ENCODE data around the gene TRIM66. TPM values are rescaled to one million over a fixed set of nuclear protein-coding genes. Genes with fewer than 3 reads are reported as not detected.
"Not testable (repeated sequence)": the region's sequence is repeated elsewhere in the genome, so short reads cannot be mapped to it uniquely, and the experiment has no call there.

Gene TRIM66
- total RNA-seq, 1 donor from 2014 or later, result 2.4 TPM

DNA sequence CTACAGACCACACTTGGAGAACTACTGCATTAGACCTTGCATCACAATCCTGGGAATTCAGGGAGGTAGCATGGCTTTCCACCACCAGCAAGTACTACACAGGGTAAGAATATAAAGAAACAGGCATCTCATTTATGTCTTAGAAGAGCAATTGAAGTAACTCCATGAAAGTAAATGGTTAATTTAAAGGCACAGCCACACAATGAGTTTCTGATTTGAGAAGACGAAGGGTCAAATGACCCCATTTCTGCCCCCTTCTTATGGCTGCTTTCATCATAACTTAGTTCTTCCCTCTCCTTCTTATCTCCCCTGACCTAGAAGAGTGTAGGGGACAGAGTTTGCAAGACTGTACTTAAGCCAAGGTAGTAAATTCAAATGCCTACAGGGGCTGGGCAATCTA, 6.0 kb downstream of the TRIM66 start:
- DNase-seq, result no peak
- intact Hi-C loops (cut with DNase I), result no loop called here
- no peak for ATAC-seq (ENCODE audit: poor library complexity)

DNA sequence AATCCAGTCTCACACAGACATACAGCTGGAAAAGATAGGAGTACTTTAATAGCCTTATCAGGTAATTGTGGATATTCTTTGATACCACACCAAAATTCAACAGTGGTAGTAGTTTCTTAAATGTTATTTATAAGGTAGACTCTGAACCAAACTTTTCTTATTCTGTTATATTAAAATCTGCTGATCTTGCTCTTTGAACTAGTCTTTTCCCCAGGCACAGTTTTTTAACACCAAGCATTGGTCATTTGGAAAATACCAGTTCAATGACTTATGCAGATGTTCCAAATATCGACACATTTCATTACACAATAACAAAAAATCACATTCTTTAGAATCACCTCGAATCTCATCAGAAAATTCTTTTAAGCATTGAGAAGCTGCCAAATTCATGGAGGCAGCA, 7.6 kb downstream of the TRIM66 start:
- intact Hi-C loops (cut with DNase I), result no loop called here

DNA sequence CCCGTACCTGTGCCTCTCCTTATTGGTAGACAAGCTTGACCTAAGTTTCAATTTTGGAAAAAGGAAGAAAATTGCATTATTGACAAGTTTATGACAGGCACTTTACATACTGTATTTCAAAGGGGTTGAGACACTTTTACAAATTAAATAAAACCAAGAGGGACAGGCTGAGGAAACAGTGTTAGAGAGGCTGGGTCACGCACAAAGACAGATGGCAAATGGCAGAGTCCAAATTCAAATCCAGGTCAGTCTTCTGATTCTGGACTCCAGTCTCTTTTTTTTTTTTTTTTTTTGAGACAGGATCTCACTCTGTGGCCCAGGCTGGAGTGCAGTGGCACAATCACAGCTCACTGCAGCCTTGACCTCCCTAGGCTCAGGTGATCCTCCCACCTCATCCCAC, 10.1 kb downstream of the TRIM66 start:
- ATAC-seq (ENCODE audit: poor library complexity), result no peak
- no peak for DNase-seq
- intact Hi-C loops (cut with DNase I), result no loop called here

More for the DNA sequence above, 7.6 kb downstream of the TRIM66 start:
- no peak for DNase-seq
- ATAC-seq (ENCODE audit: poor library complexity), result no peak

DNA sequence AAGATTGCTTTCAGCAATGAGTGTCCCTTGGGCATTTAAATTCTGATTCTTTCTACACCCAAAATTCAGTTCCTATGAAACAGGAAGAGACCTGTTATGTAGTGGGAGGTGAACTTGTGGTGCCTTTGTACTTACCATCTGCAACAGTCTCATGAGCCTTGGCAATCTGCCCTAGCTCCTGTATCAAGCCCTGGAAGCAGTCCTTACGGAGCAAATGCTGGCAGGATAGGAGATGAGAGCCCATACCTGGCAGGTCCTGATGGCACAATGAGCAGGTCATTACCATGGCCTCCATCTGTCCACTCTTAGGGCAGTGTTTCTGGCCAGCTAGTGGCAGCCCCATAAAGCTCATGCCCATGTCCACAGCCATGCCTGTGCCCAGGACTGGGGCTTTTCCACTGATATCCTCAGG, 10.8 kb downstream of the TRIM66 start:
- peak; percentile 38 for ATAC-seq (ENCODE audit: poor library complexity)
- intact Hi-C loops (cut with DNase I), result no loop called here
- DNase-seq, result no peak

DNA sequence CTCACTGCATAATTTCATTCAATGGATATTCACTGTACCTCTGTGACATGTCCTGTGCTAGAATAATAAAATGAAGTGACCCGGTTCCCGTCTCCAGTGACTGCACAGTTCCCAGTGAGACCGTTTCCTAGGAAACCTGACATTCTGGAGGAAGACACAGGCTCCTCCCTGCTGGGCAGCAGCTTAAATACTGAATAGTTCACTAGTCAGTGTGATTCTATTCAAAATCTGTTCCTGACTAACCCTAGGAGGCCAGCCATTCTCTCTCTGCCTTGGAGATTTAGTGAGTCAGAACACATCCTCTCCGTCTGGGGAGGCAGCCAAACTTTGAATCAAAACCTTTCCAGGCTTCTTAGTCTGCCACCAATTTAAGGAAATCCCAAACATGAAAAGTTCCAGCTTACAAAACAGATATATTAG, 11.3 kb downstream of the TRIM66 start:
- intact Hi-C loops (cut with DNase I), result no loop called here
- ATAC-seq (ENCODE audit: poor library complexity), result peak; percentile 95
- peak; percentile 53 for DNase-seq

DNA sequence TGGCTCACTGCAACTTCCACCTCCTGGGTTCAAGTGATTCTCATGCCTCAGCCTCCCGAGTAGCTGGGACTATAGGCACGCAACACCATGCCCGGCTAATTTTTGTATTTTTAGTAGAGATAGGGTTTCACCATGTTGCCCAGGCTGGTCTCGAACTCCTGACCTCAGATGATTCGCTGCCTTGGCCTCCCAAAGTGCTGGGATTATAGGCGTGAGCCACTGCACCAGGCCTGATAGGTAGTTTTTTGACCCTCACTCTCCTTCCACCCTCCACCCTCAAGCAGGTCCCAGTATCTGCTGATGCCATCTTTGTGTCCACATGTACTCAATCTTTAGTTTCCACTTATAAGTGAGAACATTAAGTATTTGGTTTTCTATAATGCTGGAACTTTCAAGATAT, 12.4 kb downstream of the TRIM66 start:
- intact Hi-C loops (cut with DNase I), result not testable (repeated sequence)

DNA sequence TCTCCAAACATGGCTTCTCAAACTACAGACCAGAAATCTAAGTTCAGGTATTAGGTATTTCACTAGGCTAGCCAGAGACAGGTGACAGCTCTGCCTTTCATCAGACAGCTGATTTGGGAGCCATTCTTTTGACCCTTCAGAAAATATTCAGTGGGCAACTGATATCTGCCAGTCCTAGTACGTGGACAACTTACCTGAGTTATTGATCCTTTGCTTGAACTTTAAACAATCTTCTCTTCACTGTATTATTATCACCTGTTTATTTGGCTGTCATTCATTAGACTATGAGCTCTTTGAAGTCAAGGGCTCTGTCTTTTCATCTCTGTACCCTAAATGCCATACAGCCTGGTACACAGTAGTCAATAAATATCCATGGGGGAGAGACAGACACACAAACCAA, 17.2 kb downstream of the TRIM66 start:
- intact Hi-C loops (cut with DNase I), result no loop called here
- no peak for DNase-seq

More for the DNA sequence above, 12.4 kb downstream of the TRIM66 start:
- ATAC-seq (ENCODE audit: poor library complexity); DNase-seq: not testable (repeated sequence)

DNA sequence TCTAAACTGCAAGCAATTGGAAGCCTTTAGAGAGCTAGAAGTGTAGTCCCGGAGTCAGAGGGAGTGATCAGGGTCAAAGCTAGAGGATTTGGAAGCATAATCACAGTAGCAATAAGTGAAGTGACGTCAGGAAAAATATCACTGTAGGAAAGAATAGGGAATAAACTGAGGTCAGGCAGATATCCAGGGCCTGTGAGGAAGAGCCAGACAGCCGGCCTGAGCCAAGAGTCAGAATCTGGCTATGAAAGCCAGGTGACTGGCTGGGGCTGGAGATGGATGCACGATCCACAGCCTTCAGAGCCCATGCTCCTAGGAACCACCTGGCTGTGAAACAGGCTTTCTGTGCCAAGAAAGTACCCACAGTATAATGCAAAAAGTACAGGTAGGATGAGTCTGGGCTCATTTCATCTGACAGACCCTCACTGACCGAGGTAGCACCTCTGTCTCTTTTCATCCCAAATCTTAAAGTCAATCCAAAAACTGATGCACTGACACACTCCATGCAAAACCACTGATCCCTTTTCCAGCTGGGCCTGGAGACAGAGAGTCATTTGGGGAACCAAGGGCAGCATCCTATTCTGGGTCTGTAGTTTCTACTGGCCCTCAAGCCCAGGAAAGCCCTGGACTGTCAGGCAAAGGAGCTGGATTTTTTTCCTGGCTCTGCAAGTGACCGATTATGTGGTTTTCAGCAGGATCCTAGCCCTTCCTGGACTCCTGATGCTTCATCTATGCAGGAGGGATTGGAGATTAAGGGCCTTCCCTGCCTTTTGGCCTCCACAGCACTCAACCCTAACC, 21.3 kb downstream of the TRIM66 start:
- intact Hi-C loops (cut with DNase I), result no loop called here
- ATAC-seq (ENCODE audit: poor library complexity) (no peak), DNase-seq (no peak)

More for the DNA sequence above, 17.2 kb downstream of the TRIM66 start:
- no peak for ATAC-seq (ENCODE audit: poor library complexity)

DNA sequence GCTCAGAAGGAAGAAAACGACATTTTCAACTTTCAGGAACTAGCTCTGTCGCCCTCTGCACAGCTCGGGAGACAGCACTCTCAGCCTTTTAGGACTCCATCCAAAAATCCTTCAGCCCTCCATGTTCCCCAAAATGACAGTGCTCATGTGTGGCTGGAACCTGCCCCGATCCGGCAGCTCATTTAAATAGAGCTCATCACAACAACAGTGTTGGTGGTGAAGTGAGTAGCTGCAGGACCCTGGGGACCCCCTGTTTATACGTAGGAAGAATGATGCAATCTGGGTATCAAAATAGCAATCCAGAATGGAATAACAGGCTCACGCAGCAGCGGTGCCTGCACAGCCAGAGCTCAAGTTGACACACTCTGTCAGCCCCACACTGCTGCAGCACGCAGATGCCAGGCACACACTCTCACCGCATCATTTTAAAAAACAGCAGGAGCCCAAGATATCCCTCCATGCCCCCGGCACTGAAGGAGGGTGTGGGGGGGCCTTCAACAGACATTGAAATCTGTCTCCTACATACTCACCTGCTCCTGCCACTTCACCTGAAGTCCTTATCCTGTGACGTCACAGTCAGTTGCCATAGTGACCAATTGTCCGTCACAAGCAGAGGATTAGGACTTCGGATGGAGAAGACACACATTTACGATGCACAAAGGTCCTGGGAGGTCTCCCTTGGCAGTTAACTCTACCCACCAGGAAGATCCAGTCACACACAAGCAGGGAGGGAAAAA, 24.0 kb downstream of the TRIM66 start:
- DNase-seq, result peak; percentile 50
- intact Hi-C loops (cut with DNase I), result no loop called here
- peak; percentile 65 for ATAC-seq (ENCODE audit: poor library complexity)

DNA sequence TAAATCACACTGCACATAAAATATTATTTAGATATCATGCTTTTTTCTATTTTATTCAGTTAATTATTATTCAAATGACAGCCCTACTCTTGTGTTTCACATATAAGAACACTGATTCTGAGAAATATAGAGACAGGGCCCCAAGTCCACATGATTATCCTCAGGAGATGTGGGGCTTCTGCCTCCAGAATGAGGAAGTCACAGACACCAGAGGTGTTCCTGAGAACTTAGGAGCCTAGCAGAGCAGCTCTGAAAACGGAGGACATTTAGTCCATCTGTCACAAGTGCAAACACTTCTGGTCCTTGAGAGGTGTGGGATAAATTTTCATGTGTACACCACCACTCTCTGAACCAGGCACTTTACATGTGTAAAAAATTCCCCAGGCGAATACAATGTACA, 26.2 kb downstream of the TRIM66 start:
- no peak for DNase-seq
- intact Hi-C loops (cut with DNase I), result no loop called here
- ATAC-seq (ENCODE audit: poor library complexity), result no peak

DNA sequence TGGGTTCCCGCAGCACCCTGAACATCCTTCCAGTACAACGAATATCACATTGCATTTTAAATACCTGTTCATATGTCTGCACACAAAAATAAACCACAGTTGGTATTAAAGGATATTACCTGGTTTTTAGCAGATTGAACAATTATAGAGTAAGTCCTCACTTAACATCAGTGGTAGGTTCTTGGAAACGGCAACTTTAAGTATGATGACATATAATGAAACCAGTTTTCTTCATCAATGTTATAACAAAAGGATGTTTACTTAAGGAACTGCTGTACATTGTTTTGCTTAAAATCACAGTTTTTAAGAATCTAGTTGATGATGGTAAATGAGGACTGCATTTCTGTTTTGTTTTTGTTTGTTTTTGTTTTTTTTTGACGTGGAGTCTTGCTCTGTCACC, 28.0 kb downstream of the TRIM66 start:
- ATAC-seq (ENCODE audit: poor library complexity), result no peak
- intact Hi-C loops (cut with DNase I), result no loop called here
- no peak for DNase-seq

DNA sequence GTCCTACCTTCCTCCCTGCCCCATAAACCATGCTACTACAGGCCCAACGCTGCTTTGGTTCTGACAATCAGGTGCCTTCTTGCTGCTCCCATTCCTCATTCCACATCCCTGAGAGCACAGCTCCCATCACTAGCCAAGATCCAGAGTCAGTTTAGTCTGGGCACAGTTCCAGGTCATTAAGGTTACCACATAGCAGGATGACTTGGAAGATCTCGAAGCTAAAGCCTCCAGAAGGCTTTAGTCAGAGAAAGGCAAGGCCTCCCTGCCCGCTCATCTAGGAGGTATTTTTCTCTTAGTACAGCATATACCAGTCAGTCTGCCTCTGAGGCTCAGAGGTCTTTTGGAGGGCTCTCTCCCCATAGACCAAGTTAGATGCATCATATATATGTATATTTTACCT, 30.3 kb downstream of the TRIM66 start:
- ATAC-seq (ENCODE audit: poor library complexity) (peak; percentile 36), DNase-seq (no peak)
- intact Hi-C loops (cut with DNase I), result no loop called here

DNA sequence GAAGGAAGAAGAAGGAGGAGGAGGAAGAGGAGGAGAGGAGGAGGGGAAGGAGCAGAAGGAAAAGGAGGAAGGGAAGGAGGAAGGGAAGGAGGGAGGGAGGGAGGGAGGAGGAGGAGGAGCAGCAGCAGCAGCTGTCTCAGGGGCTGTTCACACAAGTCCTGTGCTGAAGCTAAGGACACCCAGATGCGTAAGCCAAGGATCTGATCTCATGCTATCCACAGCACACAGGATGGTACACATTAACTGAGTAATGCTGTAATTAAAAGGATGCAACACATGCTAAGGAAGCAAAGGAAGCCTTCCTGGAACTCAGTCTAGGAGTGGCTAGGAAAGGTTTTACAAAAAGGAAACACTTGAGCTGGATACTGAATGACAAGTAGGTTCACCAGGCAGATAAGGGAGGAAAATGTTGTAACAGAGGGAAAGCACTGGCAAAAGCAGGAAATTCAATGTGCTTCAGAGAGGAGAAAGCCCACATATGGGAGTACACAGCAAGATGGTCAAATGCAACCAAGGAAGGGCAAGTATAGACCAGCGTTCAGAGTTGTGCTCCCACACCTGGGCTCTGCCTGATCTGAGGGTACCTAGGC, 32.0 kb downstream of the TRIM66 start:
- DNase-seq (no peak), ATAC-seq (ENCODE audit: poor library complexity) (no peak)
- intact Hi-C loops (cut with DNase I), result no loop called here

DNA sequence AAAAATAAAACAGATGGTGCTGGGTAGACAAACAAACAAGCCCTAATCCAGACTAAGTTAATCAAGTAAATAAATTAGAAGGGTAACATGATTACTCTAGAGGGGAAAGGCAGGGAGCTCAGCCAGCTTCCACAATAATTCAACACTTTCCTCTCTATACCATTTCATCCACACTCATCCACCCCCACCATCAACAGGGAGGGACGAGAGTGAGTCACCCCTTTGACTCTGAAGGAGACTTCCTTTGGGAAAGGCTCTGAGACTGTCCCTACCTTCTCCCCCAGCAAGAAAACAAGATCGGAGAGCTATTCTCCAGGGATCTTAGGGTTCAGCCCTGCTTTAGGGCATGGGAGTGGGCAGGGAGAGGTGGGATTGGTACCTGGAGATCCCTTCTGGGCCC, 33.1 kb downstream of the TRIM66 start:
- intact Hi-C loops (cut with DNase I), result no loop called here
- no peak for ATAC-seq (ENCODE audit: poor library complexity)
- no peak for DNase-seq

DNA sequence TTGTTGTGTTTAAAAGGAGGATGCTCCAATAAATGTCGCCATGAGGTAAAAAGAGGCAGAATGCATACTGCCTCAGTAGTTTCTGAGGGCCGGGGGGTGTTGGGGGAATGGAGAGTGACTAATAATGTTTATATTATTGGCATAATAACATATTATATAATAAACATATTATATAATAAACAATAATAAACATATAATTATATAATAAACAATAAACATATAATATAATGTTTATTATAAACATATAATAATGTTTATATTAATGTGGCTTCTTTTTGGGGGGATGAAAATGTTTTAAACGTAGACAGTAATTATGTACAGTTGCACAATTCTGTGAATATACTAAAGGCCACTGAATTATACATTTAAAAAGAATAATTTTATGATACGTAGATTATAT, 35.6 kb downstream of the TRIM66 start:
- no peak for ATAC-seq (ENCODE audit: poor library complexity)
- intact Hi-C loops (cut with DNase I), result no loop called here
- no peak for DNase-seq

DNA sequence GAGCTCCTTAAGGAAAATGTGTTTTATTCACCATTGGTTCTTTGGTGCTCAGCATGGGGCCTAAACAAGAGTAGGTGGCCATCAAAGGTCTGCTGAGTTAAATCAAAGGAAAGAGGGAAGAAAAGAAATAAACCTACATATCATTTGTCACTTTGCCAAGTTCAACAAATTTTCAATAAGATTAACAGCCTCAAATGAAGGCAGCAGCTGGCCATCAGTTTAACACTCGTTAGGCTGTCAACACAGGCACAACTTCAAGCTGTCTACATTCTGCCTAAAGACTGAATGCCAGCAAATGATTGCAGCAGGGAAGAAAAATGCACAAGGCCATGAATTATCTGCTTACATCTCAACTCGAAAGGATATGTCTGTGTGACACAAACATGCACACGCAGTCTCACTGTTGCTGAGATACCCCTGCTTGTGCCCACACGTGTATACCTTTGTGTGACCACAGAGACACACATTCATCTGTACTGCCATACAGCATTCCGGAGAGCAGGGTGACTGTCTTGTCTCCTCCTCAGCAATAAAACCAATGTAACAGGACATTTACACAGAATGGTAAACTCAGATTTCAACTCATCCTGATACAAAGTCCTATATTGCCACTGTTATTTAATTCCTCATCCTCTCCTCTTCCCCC, 40.1 kb downstream of the TRIM66 start:
- ATAC-seq (ENCODE audit: poor library complexity) (no peak), DNase-seq (no peak)
- intact Hi-C loops (cut with DNase I), result no loop called here

DNA sequence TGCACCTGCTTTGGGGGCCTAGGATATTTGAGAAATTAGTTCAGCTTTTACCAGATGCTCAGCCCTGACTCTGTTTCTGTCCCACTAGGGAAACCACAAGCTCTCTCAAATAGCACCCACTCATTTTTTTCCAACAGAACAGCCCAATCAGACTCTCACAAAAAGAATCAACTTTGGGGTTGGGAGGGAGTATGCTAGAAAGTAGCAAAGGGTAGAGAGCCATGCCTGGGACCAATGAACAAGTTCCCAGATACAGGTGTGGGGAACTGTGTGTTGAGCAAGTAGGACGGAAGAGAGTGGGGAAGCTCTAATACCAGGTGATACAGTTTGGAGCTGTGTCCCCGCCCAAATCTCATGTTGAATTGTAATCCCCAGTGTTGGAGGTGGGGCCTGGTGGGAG, 41.1 kb downstream of the TRIM66 start:
- intact Hi-C loops (cut with DNase I), result no loop called here
- DNase-seq (no peak), ATAC-seq (ENCODE audit: poor library complexity) (no peak)

DNA sequence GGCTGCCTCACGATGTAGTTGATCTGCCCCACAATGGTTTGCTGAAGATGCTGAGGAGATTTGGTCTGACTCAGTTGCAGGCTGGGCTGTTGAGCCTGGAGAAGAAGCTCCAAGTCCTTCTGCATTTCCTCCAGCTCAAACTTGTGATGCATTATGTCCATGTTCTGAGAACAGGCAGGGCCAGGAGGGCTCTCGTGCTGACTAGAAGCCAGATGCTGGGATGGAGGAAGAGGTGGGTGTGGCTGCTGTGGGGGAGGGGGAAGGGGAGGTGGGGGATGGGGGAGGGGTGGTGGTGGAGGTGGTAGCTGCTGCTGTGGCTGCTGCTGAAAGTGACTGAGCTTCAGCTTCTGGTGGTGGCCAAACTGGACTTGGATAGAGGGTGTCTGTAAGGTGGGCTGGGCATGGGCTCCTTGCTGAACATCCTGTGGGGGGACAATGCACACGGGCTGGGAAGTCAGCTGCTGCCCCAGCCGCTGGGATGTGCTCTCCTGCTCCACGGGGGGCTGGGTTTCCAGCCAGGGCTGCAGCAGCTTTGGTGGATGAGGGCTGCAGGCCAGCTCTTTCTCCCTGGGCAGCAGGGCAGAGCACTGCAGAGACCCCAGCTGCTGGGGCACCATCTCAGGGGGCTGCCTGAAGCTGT, 42.1 kb downstream of the TRIM66 start:
- intact Hi-C loops (cut with DNase I), result no loop called here
- DNase-seq (no peak), ATAC-seq (ENCODE audit: poor library complexity) (no peak)

DNA sequence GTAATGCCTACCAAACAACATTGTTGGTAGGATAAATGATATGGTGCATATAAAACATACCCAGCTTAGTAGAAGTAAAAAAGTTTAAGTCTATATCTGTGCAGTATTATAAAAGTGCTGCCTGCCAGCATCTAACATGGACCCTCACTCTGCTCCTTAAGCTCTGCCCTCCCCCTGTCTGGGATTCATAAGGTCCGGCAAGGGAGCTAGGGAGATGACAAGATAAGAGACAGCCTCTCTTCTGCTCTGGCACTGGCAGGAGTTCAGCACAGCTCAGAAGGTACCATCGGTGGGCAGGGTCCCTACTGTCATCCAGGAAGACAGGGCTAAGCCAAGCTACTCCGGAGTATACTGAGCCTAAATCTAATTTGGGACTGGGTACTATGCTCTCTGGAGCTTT, 42.8 kb downstream of the TRIM66 start:
- intact Hi-C loops (cut with DNase I), result no loop called here
- ATAC-seq (ENCODE audit: poor library complexity) (no peak), DNase-seq (no peak)

Measured in Right ventricle myocardium superior (tissue), 1 donor.